ENCODE data around the gene ATXN7L1.

DNA sequence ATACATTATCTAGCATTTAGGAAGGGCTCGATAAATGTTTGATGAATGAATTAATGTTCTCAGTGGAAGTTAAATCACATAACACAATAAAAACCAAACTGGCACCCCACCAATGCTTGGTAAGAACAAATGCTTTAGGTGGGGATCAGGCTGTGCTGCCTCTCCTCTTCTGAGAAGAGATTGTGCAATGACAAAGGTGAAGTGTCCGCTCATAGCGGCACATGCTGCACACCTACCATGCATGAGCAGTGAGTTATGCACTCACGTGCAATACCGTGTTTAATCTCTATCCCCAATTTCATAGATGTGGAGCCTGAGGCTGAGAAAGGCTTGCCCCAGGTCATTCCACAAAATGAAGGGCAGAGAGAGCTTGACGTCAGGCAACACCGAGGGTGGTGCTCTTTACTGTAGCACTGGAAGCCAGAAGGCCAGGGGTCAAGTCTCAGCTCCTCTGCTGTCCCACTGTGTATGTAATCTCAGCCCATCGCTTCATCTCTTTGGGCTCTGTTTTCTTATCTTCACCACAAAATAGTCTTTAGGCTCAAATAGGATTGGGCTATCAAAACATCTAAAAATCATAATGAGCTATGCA, 222.2 kb downstream of the ATXN7L1 start:
- TF ChIP-seq POLR2A (IDR thresholded peaks at IDR 0.05) = no peak
- TF ChIP-seq, protein P1, sequence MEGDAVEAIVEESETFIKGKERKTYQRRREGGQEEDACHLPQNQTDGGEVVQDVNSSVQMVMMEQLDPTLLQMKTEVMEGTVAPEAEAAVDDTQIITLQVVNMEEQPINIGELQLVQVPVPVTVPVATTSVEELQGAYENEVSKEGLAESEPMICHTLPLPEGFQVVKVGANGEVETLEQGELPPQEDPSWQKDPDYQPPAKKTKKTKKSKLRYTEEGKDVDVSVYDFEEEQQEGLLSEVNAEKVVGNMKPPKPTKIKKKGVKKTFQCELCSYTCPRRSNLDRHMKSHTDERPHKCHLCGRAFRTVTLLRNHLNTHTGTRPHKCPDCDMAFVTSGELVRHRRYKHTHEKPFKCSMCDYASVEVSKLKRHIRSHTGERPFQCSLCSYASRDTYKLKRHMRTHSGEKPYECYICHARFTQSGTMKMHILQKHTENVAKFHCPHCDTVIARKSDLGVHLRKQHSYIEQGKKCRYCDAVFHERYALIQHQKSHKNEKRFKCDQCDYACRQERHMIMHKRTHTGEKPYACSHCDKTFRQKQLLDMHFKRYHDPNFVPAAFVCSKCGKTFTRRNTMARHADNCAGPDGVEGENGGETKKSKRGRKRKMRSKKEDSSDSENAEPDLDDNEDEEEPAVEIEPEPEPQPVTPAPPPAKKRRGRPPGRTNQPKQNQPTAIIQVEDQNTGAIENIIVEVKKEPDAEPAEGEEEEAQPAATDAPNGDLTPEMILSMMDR (IDR thresholded peaks at IDR 0.05) = no peak
